IMR-90 (cell line): ENCODE data around the gene STAT5A. TPM values are rescaled to one million over a fixed set of nuclear protein-coding genes. Genes with fewer than 3 reads are reported as not detected.
A peak's percentile ranks its signal among the peaks of the same experiment; 100 is the strongest.

Source experiments
- ATAC-seq: fragments of 200-7000 bp; cut with Tn5 transposase; 2 replicates; pipeline ENCODE4 v1.9.1; 2020; ENCODE audit warnings: low read depth, mild to moderate bottlenecking, moderate library complexity
- BruUV-seq: library from RNA; stranded (reverse); fragments of 400-500 nt; replicated peaks from 2 replicates; lab custom pipeline; 2021; lab: Mats Ljungman, UMichigan
- CTCF ChIA-PET: fragments of 300-600 bp; formaldehyde crosslinking; extraction: SDS; loops from one replicate; lab custom pipeline; 2021; ENCODE audit warnings: antibody characterized with exemption; lab: Yijun Ruan, JAX
- POLR2A ChIA-PET: fragments of 300-600 bp; sonication (Branson Sonifier 250); formaldehyde crosslinking; loops from one replicate; lab custom pipeline; 2022; ENCODE audit warnings: antibody characterized with exemption; ENCODE audit not compliant: unreplicated experiment; lab: Charles Lee
- DNase-seq: peaks from one replicate; pipeline ENCODE4 v3.0.0; 2013
- H2AFZ ChIP-seq: replicated peaks from 2 replicates; pipeline ENCODE3; 2013; ENCODE audit warnings: low read length, mild to moderate bottlenecking; ENCODE audit not compliant: poor library complexity
- H2AK5ac ChIP-seq: 2 replicates; pipeline ENCODE4 v1.6.1; 2013; ENCODE audit warnings: low read depth, low read length, inconsistent platforms
- H2AK9ac ChIP-seq: replicated peaks from 2 replicates; pipeline ENCODE3; 2013; ENCODE audit warnings: mild to moderate bottlenecking, low read depth, low read length, moderate library complexity; ENCODE audit not compliant: poor library complexity
- H2BK120ac ChIP-seq: 2 replicates; pipeline ENCODE4 v1.6.1; 2013; ENCODE audit warnings: low read depth, low read length, inconsistent platforms
- H2BK15ac ChIP-seq: 3 replicates; pipeline ENCODE4 v1.6.1; 2013; ENCODE audit warnings: low read depth, low read length, inconsistent platforms
- H2BK20ac ChIP-seq: 2 replicates; pipeline ENCODE4 v1.6.1; 2013; ENCODE audit warnings: low read depth, mild to moderate bottlenecking, inconsistent platforms, low read length, moderate library complexity
- H2BK5ac ChIP-seq: 2 replicates; pipeline ENCODE4 v1.6.1; 2013; ENCODE audit warnings: mild to moderate bottlenecking, low read depth, low read length, inconsistent platforms; ENCODE audit not compliant: poor library complexity, severe bottlenecking
- H3K14ac ChIP-seq: replicated peaks from 2 replicates; pipeline ENCODE4 v1.6.1; 2013; ENCODE audit warnings: low read depth, low read length, inconsistent platforms
- H3K18ac ChIP-seq: 2 replicates; pipeline ENCODE4 v1.6.1; 2013; ENCODE audit warnings: low read depth, low read length, control low read depth
- H3K23ac ChIP-seq: 2 replicates; pipeline ENCODE4 v1.6.1; 2013; ENCODE audit warnings: low read depth, low read length, inconsistent platforms
- H3K27ac ChIP-seq: 2 replicates; pipeline ENCODE4 v1.5.1; 2013; ENCODE audit warnings: mild to moderate bottlenecking, control low read depth, low read length; ENCODE audit not compliant: insufficient read depth
- H3K27me3 ChIP-seq: 2 replicates; pipeline ENCODE4 v1.6.1; 2013; ENCODE audit warnings: low read length; ENCODE audit not compliant: control insufficient read depth, insufficient read depth
- H3K36me3 ChIP-seq: 2 replicates; pipeline ENCODE4 v1.6.1; 2013; ENCODE audit warnings: low read length, mixed read lengths; ENCODE audit not compliant: control insufficient read depth, insufficient read depth
- H3K4ac ChIP-seq: 2 replicates; pipeline ENCODE4 v1.6.1; 2013; ENCODE audit warnings: low read depth, low read length, inconsistent platforms
- H3K4me1 ChIP-seq: 2 replicates; pipeline ENCODE4 v1.6.1; 2013; ENCODE audit warnings: low read length, mixed read lengths; ENCODE audit not compliant: control insufficient read depth, insufficient read depth
- H3K4me2 ChIP-seq: 2 replicates; pipeline ENCODE4 v1.6.1; 2013; ENCODE audit warnings: low read depth, mild to moderate bottlenecking, control low read depth, low read length, moderate library complexity
- H3K4me3 ChIP-seq: 2 replicates; pipeline ENCODE4 v1.5.1; 2013; ENCODE audit warnings: low read depth, mild to moderate bottlenecking, control low read depth, low read length, moderate library complexity; ENCODE audit not compliant: insufficient read depth
- H3K56ac ChIP-seq: 2 replicates; pipeline ENCODE4 v1.6.1; 2013; ENCODE audit warnings: low read length, inconsistent platforms; ENCODE audit not compliant: insufficient read depth; ENCODE audit errors: extremely low read depth
- H3K79me1 ChIP-seq, 2 experiments: 2 replicates each; pipeline ENCODE4 v1.6.1; 2013; ENCODE audit warnings: low read length in 2 of 2, inconsistent platforms in 1 of 2, low read depth in 1 of 2
- H3K9ac ChIP-seq: 2 replicates; pipeline ENCODE4 v1.6.1; 2013; ENCODE audit warnings: low read depth, low read length, control low read depth
- H3K9me1 ChIP-seq: 2 replicates; pipeline ENCODE4 v1.6.1; 2013; ENCODE audit warnings: low read length, inconsistent platforms; ENCODE audit not compliant: insufficient read depth
- H3K9me3 ChIP-seq: 2 replicates; pipeline ENCODE4 v1.6.1; 2013; ENCODE audit warnings: low read length; ENCODE audit not compliant: control insufficient read depth, insufficient read depth
- H4K20me1 ChIP-seq: 2 replicates; pipeline ENCODE4 v1.6.1; 2013; ENCODE audit warnings: low read length, inconsistent platforms; ENCODE audit not compliant: insufficient read depth
- H4K5ac ChIP-seq: 2 replicates; pipeline ENCODE4 v1.6.1; 2013; ENCODE audit warnings: mild to moderate bottlenecking, low read depth, low read length, control low read depth
- H4K8ac ChIP-seq, 2 experiments: 2 replicates each; pipeline ENCODE4 v1.6.1; 2013; ENCODE audit warnings: low read depth in 2 of 2, low read length in 2 of 2, control low read depth in 1 of 2, inconsistent platforms in 1 of 2
- H4K91ac ChIP-seq: 2 replicates; pipeline ENCODE4 v1.6.1; 2013; ENCODE audit warnings: low read depth, low read length, inconsistent platforms; ENCODE audit not compliant: insufficient read depth
- BHLHE40 ChIP-seq: fragments of 150-350 bp; IDR thresholded peaks from 2 replicates; pipeline ENCODE4 v1.6.1; 2016; ENCODE audit warnings: mild to moderate bottlenecking, low read depth, low read length
- CEBPB ChIP-seq: IDR thresholded peaks from 2 replicates; pipeline ENCODE4 v1.6.1; 2012; ENCODE audit warnings: low read depth, low read length, improper control_type of control experiment
- CHD1 ChIP-seq: IDR thresholded peaks from 2 replicates; pipeline ENCODE4 v1.6.1; 2012; ENCODE audit warnings: low read depth, low read length, improper control_type of control experiment
- FOS ChIP-seq: fragments of 150-350 bp; IDR thresholded peaks from 2 replicates; pipeline ENCODE4 v1.6.1; 2016; ENCODE audit warnings: low read depth, low read length
- MAZ ChIP-seq: IDR thresholded peaks from 2 replicates; pipeline ENCODE4 v1.6.1; 2012; ENCODE audit warnings: low read depth, mild to moderate bottlenecking, low read length, improper control_type of control experiment, moderate library complexity, borderline replicate concordance
- MXI1 ChIP-seq: IDR thresholded peaks from 2 replicates; pipeline ENCODE4 v1.6.1; 2012; ENCODE audit warnings: low read depth, mild to moderate bottlenecking, low read length, moderate library complexity, borderline replicate concordance
- NFE2L2 ChIP-seq: fragments of 150-350 bp; IDR thresholded peaks from 2 replicates; pipeline ENCODE4 v1.6.1; 2016; ENCODE audit warnings: low read depth, mild to moderate bottlenecking, low read length
- POLR2A ChIP-seq: IDR thresholded peaks from 2 replicates; pipeline ENCODE4 v1.6.1; 2012; ENCODE audit warnings: mild to moderate bottlenecking, low read depth, low read length
- RAD21 ChIP-seq: IDR thresholded peaks from 2 replicates; pipeline ENCODE4 v1.6.1; 2012; ENCODE audit warnings: low read length, improper control_type of control experiment
- RFX5 ChIP-seq: IDR thresholded peaks from 2 replicates; pipeline ENCODE4 v1.8.0; 2012; ENCODE audit warnings: low read depth, mild to moderate bottlenecking, low read length, moderate library complexity
- SMC3 ChIP-seq: fragments of 150-350 bp; IDR thresholded peaks from 2 replicates; pipeline ENCODE4 v1.6.1; 2016; ENCODE audit warnings: low read depth, mild to moderate bottlenecking, antibody characterized with exemption, low read length, moderate library complexity
- WGBS, 2 experiments: methylation state at CpG; one replicate each; pipeline versions ENCODE4 v1.1.5 to v1.1.7; 2013; ENCODE audit warnings: missing lambda C conversion rate in 2 of 2; ENCODE audit not compliant: insufficient read length in 1 of 2; ENCODE audit errors: extremely low coverage in 2 of 2; 5-methylcytosine and 5-hydroxymethylcytosine counted together
- dilution Hi-C: fragments of 300-500 bp; cut with HindIII; formaldehyde crosslinking; loops from one replicate; pipeline ENCODE4 v1.14.3; 2018; ENCODE audit warnings: low sequenced_read_pairs; ENCODE audit not compliant: unreplicated experiment
- in situ Hi-C: fragments of 300-500 bp; cut with MboI; formaldehyde crosslinking; loops from 3 replicates; pipeline ENCODE4 v1.14.3; 2019; ENCODE audit warnings: low sequenced_read_pairs, inconsistent platforms, mixed read lengths
- intact Hi-C: fragments of 100-400 bp; cut with micrococcal nuclease; formaldehyde crosslinking; loops from 2 replicates; pipeline ENCODE4 v1.10.0; 2022
- polyA plus RNA-seq, 3 experiments: library from polyadenylated mRNA; depleted of rRNA; stranded (reverse); fragments of >200 nt; gene quantifications; 2 replicates each; pipeline ENCODE4 v1.2.3, GENCODE V29; 2012; ENCODE audit warnings: low replicate concordance in 1 of 3
- total RNA-seq: library from RNA; depleted of rRNA; stranded (reverse); fragments of >200 nt; gene quantifications from 2 replicates; pipeline ENCODE4 v1.2.3, GENCODE V29; 2012
- TF ChIP-seq, protein P1 (sequence below): fragments of 150-350 bp; IDR thresholded peaks from 2 replicates; pipeline ENCODE4 v1.6.1; 2017; ENCODE audit warnings: mild to moderate bottlenecking, antibody characterized with exemption, low read length, low read depth

Gene STAT5A
- total and polyA plus RNA-seq, 2 of the 4 experiments (the other 2 are of a cell fraction) = 1.3 to 1.4 TPM

DNA sequence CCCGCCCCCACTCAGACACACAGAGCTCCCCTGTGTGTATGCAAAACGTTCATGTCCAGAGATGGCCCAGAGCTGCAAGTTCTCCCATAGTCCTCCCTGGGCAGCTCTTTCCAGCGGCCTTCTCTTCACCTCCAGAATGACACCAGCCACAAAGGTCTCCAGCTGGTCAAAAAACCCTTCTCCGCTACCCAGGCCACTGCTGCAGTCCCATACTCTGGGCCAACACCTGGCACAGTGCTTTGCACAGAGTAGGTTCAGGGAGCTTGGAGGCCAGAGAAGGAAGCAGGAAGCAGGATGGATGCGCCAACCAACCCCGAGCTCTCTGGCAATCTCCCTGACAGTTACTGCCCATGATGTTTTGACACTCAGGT is 11.0 kb upstream of the STAT5A start:
- H4K91ac ChIP-seq = no peak overlapping the region
- BruUV-seq = no TSS peak
- no peak overlapping the region for H2BK120ac ChIP-seq
- no peaks in the 10 kb centered on the region for H3K36me3 ChIP-seq
- ATAC-seq (no peak), DNase-seq (no peak)
- no peak overlapping the region for H4K5ac ChIP-seq
- no peak overlapping the region for H2BK15ac ChIP-seq
- TF ChIP-seq RFX5 = no peak
- no peak for TF ChIP-seq MAZ
- no peak for TF ChIP-seq SMC3
- no peak for TF ChIP-seq POLR2A
- TF ChIP-seq MXI1 = no peak
- TF ChIP-seq, protein P1, sequence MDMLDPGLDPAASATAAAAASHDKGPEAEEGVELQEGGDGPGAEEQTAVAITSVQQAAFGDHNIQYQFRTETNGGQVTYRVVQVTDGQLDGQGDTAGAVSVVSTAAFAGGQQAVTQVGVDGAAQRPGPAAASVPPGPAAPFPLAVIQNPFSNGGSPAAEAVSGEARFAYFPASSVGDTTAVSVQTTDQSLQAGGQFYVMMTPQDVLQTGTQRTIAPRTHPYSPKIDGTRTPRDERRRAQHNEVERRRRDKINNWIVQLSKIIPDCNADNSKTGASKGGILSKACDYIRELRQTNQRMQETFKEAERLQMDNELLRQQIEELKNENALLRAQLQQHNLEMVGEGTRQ = no peak
- TF ChIP-seq BHLHE40 = no peak
- no peak for TF ChIP-seq RAD21
- no peak for TF ChIP-seq FOS
- TF ChIP-seq CEBPB = no peak
- no peak for TF ChIP-seq NFE2L2
- no peak for TF ChIP-seq CHD1
- H3K4me1 ChIP-seq = peaks cover 3% of the 10 kb centered on the region
- no peak overlapping the region for H2BK5ac ChIP-seq
- no peaks in the 10 kb centered on the region for H3K9me3 ChIP-seq
- no peak overlapping the region for H3K56ac ChIP-seq
- no peak overlapping the region for H3K4ac ChIP-seq
- CTCF ChIA-PET = no interaction called here
- peak overlapping the region; percentile 50; the same call in 1 of the 2 replicates for H2AK5ac ChIP-seq
- peaks cover 4% of the 10 kb centered on the region; the same call in 1 of the 2 replicates for H3K9me1 ChIP-seq
- H3K27me3 ChIP-seq = no peaks in the 10 kb centered on the region
- no peak overlapping the region for H3K27ac ChIP-seq
- peak overlapping the region; percentile 99 for H2AFZ ChIP-seq
- no peak overlapping the region for H4K8ac ChIP-seq
- no peak overlapping the region for H3K4me3 ChIP-seq
- 100% methylated on average over 1 of the region's 6 CpGs; no CpG with 5 or more reads in 1 of the 2 experiments for WGBS, 2 experiments
- peaks cover 14% of the 10 kb centered on the region for H4K20me1 ChIP-seq
- no peak overlapping the region for H3K18ac ChIP-seq
- POLR2A ChIA-PET = no interaction called here
- no peak overlapping the region for H3K4me2 ChIP-seq
- H2BK20ac ChIP-seq = no peak overlapping the region; the same call in 1 of the 2 replicates
- no peak overlapping the region for H3K14ac ChIP-seq
- dilution Hi-C loops = no loop called here
- H3K79me1 ChIP-seq = peaks cover 4 to 34% of the 10 kb centered on the region in 2 experiments; a peak in 2 of 4 replicates
- no peak overlapping the region for H2AK9ac ChIP-seq
- H3K23ac ChIP-seq = no peak overlapping the region
- no peak overlapping the region for H3K9ac ChIP-seq
- in situ Hi-C loops = no loop called here
- intact Hi-C loops = loop anchor here (5.0 kb wide), 1 partner anchor 55 kb away; no protein-coding TSS in a partner anchor
